GM21825 (cell line): Measurements from ENCODE around the gene DSPP.

Source experiments
- ATAC-seq: cut with Tn5 transposase; IDR thresholded peaks from one replicate; pipeline ENCODE4 v1.9.1; 2021; ENCODE audit warnings: mild to moderate bottlenecking, moderate library complexity; ENCODE audit not compliant: unreplicated experiment

Gene DSPP

GRCh38 chr4:87624698-87625097 is 16.4 kb downstream of the DSPP start:
- no peak for ATAC-seq

GRCh38 chr4:87631668-87632067 is 23.3 kb downstream of the DSPP start:
- ATAC-seq = no peak

GRCh38 chr4:87632469-87632868 is 24.1 kb downstream of the DSPP start:
- no peak for ATAC-seq

- ATAC-seq = no peak
Observed at GRCh38 chr4:87633243-87633642, 24.9 kb downstream of the DSPP start.

- ATAC-seq = no peak
Observed at GRCh38 chr4:87644286-87644685, 36.0 kb downstream of the DSPP start.

- no peak for ATAC-seq
Observed at GRCh38 chr4:87649980-87650379, 41.7 kb downstream of the DSPP start, which contains the start of gene DMP1. TSS of gene DMP1 (plus strand) at chr4:87650280. CDS start at chr4:87656493, 6,213 bp downstream.

- no peak for ATAC-seq
Observed at GRCh38 chr4:87650938-87651337, 42.6 kb downstream of the DSPP start.

- no peak for ATAC-seq
Observed at GRCh38 chr4:87651941-87652340, 43.6 kb downstream of the DSPP start.

GRCh38 chr4:87654487-87655044 is 46.2 kb downstream of the DSPP start:
- ATAC-seq = no peak

GRCh38 chr4:87657525-87657924 is 49.2 kb downstream of the DSPP start:
- ATAC-seq = no peak

GRCh38 chr4:87659247-87659931 is 51.1 kb downstream of the DSPP start:
- no peak for ATAC-seq

GRCh38 chr4:87662871-87663270 is 54.5 kb downstream of the DSPP start:
- no peak for ATAC-seq
